HG03439 (cell line): ENCODE data around the gene ABHD17A.
"Not testable (repeated sequence)": the region's sequence is repeated elsewhere in the genome, so short reads cannot be mapped to it uniquely, and the experiment has no call there.

ENCODE experiments used
- ATAC-seq: cut with Tn5 transposase; IDR thresholded peaks from one replicate; pipeline ENCODE4 v1.9.1; 2021; ENCODE audit warnings: mild to moderate bottlenecking, moderate library complexity; ENCODE audit not compliant: unreplicated experiment

Gene ABHD17A

GRCh38 chr19:1882089-1882785 is 3.1 kb downstream of the ABHD17A start:
- ATAC-seq, result no peak

GRCh38 chr19:1881393-1882088 is 3.8 kb downstream of the ABHD17A start:
- not testable (repeated sequence) for ATAC-seq

DNA sequence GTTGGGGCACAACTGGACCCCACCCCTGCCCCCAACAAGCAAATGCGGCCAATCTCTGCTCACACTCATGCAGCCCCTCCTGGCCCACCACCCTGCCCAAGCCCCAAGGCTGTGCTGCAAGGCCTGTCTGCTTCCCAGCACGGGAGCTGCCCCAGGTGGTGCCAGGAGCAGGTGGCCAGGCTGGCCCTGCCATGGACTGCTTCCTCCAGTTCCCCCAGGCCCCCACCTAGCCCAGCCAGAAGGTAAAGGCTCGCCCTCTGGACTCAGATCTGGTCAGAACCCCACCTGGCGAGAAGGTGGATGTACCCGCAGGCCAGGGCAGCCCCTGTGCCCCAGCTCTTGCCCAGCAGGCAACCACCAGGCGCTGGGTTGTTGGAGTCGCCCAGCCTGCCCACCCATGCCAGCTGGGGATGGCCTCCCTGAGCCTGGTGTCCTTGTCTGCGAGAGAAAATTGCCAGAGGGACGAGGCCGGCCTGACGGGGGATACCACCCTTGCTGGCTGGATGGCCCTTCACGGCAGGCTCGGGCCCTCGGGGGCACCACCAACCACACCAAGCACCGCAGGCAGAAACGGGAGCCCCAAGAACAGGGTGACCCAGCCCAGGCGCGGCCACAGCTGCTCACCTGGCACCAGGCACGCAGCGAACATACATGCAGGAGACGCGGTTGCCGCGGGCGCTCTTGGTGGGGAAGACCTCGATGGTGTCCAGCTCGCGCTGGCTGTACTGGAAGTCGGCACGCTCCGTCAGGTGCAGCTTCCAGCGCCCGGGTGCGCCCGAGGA is 4.5 kb downstream of the ABHD17A start:
- no peak for ATAC-seq

DNA sequence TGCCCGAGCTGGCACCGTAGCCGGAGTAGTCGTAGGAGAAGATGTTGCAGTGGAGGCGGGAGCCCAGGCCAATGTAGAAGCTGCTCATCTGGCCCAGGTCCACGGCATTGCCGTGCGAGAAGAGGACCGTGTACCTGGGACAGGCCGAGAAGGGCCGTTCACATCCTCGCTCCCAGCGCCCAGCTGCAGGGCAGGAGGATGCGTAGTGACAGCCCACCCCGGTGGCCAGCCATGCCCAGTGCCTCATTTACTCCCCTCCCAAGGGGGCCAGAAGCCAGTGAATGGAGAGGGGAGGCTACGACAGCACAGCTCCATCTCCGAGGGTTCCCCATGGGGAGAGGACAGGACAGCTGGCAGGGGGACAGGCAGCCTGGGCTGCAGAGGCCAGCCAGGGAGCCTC is 5.3 kb downstream of the ABHD17A start:
- ATAC-seq, result not testable (repeated sequence)

- ATAC-seq, result not testable (repeated sequence)
Measured at GRCh38 chr19:1878583-1878982, 6.7 kb downstream of the ABHD17A start.

DNA sequence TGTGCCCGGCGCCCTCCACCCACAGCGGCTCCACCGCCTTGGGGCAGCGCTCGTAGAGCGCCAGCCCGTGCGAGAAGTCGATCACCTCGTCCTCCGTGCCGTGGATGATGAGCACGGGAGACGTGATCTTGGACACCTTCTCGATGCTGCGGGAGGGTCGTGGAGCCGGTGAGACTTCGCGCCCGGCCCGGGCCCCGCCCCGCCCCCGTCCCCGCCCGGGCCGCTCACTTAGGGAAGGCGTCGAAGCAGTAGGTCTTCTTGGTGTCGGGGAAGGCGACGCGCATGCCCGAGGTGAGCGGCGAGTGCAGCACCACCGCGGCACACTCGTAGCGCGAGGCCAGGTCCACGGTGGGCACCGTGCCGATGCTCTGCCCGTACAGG is 8.0 kb downstream of the ABHD17A start:
- ATAC-seq, result not testable (repeated sequence)

GRCh38 chr19:1876496-1877279 is 8.6 kb downstream of the ABHD17A start:
- peak; percentile 10 for ATAC-seq

DNA sequence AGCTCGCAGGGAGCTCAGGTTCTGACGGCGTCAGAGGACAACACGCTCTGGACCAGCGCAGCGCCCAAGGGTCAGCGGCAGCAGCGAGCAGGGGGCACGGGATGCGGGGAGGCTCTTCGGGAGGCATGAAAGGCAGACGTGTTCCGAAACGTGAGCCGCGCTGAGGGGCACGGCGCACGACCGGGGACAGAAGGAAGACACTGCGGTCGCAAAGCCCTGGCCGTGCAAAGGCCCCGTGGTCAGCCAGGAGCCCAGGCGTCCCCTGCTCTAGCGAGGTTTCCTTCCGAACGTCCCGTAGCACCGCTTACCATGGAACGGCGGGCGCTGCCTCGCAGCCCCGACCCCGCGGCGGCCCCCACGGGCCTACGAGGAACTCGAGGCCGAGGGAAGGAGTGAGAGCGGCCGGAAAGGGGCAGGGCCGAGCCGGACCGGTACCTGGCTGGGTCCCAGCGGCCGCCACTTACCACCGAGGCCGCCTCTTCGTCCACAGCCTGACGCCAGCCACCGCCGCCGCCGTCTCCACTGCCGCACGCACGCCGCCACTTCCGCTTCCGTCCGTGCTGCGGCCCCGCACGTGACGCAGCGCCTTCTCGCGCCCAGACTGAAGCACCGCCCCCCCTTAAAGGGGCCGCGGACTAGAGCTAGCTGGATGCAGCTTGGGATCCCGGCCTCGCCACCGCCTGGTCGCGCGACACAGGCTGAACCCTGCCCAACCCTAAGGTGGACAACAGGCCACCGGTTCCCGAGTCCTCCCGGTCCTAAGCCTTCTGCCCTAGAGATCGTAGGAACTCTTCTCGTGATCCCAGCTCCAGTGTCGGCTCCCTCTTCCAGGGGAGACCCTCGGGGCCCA is 9.4 kb downstream of the ABHD17A start:
- ATAC-seq, result peak; percentile 83

- not testable (repeated sequence) for ATAC-seq
Measured at GRCh38 chr19:1875265-1875645, 10.0 kb downstream of the ABHD17A start.

DNA sequence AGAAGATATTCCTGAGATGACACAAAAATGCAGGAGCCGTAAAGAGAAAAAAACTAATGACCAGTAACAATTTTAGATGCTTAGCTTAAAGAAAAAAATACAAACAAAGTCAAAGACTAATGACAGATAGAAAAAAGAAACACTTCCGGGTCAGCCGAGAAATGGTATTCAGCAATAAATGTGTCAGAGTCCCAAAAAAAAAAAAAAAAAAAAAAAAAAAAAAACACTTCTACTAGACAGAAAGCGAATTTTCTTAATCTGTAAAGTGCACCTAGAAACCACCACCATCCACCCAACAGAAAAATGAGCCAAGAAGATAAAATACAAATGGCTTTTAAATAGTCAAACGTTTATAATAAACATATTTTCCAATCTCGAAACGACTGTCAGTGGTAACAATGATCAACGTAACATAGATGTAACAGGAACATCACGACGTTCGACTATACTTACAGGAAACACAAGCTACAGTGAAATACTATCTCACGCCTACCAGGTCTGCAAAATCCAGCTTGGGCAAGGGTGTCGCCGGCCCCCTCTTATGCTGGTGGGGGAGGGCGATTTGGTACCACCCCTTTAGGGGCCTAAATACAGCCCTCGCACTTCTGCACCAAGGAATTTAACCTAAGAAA is 10.6 kb downstream of the ABHD17A start:
- no peak for ATAC-seq

DNA sequence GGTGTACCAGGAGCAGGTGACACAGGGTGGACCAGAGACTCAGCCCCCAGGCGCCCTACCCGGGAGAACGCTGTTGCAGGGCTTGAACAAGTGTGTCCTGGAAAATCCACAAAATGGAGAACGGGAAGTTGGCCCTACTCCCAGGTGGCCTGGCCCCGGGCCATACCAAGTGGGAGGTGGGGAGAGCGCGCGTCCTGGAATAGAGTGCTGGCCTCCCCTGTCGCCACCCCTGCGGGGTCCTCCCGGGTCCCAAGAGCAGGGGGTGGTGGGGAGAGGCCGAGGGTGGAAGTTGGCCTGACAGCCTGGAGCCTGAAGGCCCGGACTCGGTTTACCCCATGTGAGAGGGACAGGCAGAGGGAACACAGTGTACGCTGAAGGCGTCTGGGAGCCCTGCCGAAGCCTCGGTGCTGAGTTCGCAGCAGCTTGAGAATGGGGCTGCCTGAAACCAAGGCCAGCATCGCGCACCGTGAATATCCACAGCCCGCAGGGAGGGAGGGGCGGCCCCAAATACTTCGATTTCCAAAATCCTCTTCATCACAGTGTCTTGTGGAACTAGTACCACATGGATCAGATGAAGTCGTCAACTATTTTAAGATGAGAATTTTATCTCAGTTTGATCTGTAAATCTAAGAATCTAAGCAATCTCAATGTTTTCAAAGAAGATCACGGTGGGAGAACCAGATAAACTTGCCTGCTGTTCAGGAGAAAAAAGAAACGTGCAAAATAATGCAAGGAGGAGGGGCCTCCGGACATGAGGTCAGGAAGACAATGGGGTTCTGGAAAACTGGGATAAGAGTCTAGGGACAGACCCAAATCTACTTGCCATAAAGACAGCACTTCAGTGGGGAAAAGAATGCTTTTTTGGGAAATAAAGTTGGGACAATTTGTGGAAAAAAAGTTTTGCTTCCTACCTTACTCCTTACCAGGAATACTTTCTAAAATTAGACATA is 11.5 kb downstream of the ABHD17A start:
- no peak for ATAC-seq

DNA sequence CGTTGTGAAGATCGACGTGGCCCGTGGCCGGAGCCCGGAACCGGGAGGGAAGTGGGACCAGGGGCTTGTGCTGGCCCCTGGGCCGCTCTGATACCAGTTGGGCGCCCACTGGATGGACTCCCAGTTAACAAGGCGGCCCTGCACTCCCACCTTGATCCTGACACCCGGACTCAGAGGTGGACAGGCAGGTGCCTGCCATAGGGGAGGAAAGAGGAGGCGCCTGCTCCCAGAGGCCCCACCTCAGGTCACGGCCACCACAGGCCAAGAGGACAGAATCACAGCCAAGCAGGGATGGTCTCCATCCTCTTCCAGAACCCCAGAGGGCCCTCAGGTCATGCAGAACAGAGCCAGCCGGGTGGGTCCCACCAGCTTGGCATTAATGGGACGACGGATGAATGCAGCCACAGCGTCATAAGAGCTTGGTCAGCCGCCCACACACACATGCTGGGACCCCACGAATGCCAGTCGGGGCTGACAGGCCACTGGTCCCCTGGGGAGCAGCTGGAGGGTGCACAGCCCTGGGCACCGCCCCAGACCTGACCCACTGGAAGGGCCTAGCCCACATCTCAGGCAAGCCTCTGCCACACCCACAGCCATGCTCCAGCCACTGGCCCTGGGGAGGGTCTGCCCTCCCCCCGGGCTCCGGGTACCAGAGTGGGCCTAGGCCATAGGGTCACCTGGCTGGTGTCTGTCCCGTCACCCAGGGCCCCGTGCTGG is 12.3 kb downstream of the ABHD17A start:
- ATAC-seq, result no peak

- ATAC-seq, result no peak
Measured at GRCh38 chr19:1871630-1872029, 13.7 kb downstream of the ABHD17A start.

- ATAC-seq, result no peak
Measured at GRCh38 chr19:1871140-1871597, 14.1 kb downstream of the ABHD17A start.

- no peak for ATAC-seq
Measured at GRCh38 chr19:1868971-1869370, 16.3 kb downstream of the ABHD17A start.

DNA sequence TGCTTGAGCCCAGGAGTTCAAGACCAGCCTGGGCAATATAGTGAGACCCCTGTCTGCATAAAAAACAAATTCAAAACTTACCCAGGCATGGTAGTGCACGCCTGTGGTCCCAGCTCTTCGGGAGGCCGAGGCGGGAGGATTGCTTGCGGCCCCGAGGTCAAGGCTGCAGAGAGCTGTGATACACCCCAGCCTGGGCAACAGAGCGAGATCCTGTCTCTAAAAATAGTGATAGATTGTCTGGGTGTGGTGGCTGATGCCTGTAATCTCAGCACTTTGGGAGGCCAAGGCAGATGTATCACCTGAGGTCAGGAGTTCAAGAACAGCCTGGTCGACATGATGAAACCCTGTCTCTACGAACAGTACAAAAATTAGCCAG is 18.0 kb downstream of the ABHD17A start:
- ATAC-seq, result no peak

DNA sequence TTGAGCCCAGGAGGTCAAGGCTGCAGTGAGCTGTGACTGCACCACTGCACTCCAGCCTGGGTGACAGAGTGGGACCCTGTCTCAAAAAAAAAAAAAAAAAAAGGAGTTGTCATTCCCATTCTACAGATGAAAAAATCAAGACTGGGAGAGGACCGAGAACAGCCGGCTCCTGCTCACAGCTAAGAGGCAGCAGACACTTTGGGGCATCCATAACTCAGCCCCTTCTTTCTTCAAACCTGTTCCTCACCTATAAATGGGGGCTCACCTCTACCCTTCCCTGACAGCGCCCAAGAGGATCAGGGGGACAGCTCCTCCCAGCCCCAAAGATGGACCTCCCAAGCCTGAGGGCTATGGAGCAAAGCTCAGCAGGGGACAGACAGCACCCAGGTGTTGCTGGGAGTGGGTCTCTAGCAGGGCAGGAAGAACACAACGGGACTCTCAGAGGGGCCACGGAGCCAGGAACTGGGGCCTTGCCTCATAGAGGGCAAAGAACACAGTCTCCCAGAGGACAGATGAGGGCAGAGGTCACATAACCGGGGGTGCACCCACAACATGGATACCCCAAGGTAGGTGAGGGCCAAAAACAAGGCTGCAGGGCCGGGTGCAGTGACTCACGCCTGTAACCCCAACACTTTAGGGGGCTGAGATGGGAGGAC is 18.5 kb downstream of the ABHD17A start:
- no peak for ATAC-seq
